Transverse colon (tissue), 4 donors: Measurements from ENCODE around the gene CHRM5. TPM values are rescaled to one million over a fixed set of nuclear protein-coding genes. Genes with fewer than 3 reads are reported as not detected.

Source experiments
- DNase-seq: peaks from one replicate; pipeline ENCODE4 v3.0.0-alpha.2; 2019
- H3K27ac ChIP-seq, 4 donors: fragments of 200-600 bp; sonication (generic); 2 replicates each; pipeline ENCODE4 v1.5.1; 2016 to 2018; ENCODE audit warnings: inconsistent platforms in 4 of 4
- H3K27me3 ChIP-seq: fragments of 200-600 bp; sonication (generic); 2 replicates; pipeline ENCODE4 v1.5.1; 2017; ENCODE audit warnings: inconsistent platforms
- H3K36me3 ChIP-seq, 4 donors: fragments of 200-600 bp; sonication (generic); 2 replicates each; pipeline ENCODE4 v1.5.1; 2017 to 2019; ENCODE audit warnings: inconsistent platforms in 4 of 4
- H3K4me1 ChIP-seq, 4 donors: fragments of 200-600 bp; sonication (generic); 2 replicates each; pipeline ENCODE4 v1.5.1; 2017 to 2020; ENCODE audit warnings: inconsistent platforms in 4 of 4
- H3K4me3 ChIP-seq, 4 donors: fragments of 200-600 bp; sonication (generic); 1 replicate in 1 of 4; 2 replicates in 3 of 4; pipeline versions ENCODE4 v1.5.1 to v1.6.1; 2017 to 2019; ENCODE audit warnings: inconsistent platforms in 4 of 4
- H3K9me3 ChIP-seq, 2 donors: fragments of 200-600 bp; sonication (generic); 2 replicates each; pipeline ENCODE4 v1.5.1; 2017 to 2019; ENCODE audit warnings: inconsistent platforms in 2 of 2
- EP300 ChIP-seq: sonication (generic); formaldehyde crosslinking; IDR thresholded peaks from one replicate; pipeline ENCODE4 v1.6.1; 2017; ENCODE audit warnings: antibody characterized with exemption, low read depth
- POLR2A ChIP-seq: fragments of 450-650 bp; IDR thresholded peaks from one replicate; pipeline ENCODE4 v1.6.1; 2016; ENCODE audit warnings: antibody characterized with exemption, mild to moderate bottlenecking, moderate library complexity
- POLR2AphosphoS5 ChIP-seq, 3 donors: sonication (generic); formaldehyde crosslinking; IDR thresholded peaks; one replicate each; pipeline ENCODE4 v1.6.1; 2016; ENCODE audit warnings: antibody characterized with exemption in 3 of 3
- WGBS, 2 donors: methylation state at CpG; one replicate each; pipeline ENCODE4 v1.1.5; 2018; ENCODE audit warnings: low coverage in 1 of 2; 5-methylcytosine and 5-hydroxymethylcytosine counted together
- in situ Hi-C, 4 donors: fragments of 200-750 bp; cut with MboI; loops; one replicate each; pipeline versions ENCODE4 v1.15.0 to v1.15.1; 2017; ENCODE audit warnings: low sequenced_read_pairs in 3 of 4, low pct_ligation_motif_present in 1 of 4, low pct_unique_long_range_greater_than_20kb in 1 of 4
- intact Hi-C: fragments of 100-400 bp; cut with DNase I; formaldehyde crosslinking; loops from one replicate; pipeline ENCODE4 v1.15.1; 2023; ENCODE audit warnings: low total_unique reads
- total RNA-seq, 4 donors: library from RNA; depleted of rRNA; stranded (reverse); fragments of >200 nt; gene quantifications; one replicate each; pipeline ENCODE4 v1.1.0, GENCODE V29; 2016
- TF ChIP-seq, protein P1 (sequence below), 5 experiments: fragments of 200-600 bp in 3 of 5; fragments of 450-650 bp in 2 of 5; sonication (generic) in 3 of 5; IDR thresholded peaks; 1 replicate in 2 of 5; 2 replicates in 3 of 5; pipeline ENCODE4 v1.5.1; 2016 to 2017; ENCODE audit warnings: antibody characterized with exemption in 5 of 5, inconsistent platforms in 3 of 5, mild to moderate bottlenecking in 2 of 5, moderate library complexity in 1 of 5

Gene CHRM5
- total RNA-seq, 4 donors from 2014 or later, result not detected

DNA sequence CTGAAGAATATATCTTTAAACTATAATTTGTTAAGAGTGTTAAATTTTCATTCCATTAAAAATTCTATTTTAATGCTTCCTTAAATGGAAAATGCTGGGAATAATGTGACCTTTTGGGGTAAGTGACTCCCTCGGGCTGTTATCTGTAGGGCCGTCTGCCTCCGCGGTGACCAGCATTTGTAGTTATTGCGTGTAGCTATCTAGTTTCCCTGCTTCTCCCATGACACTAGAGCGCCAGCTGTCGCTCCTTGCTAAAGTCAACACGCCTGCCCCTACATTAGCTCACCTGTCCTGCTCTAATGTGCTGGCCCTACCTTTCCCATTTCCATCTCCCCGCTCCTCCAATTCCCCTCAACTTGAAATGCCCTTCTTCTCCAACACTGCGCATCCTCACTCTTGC, 12.4 kb upstream of the CHRM5 start:
- 77 to 84% methylated on average over 10 of the region's 10 CpGs for WGBS, 2 donors
- no peak for DNase-seq

DNA sequence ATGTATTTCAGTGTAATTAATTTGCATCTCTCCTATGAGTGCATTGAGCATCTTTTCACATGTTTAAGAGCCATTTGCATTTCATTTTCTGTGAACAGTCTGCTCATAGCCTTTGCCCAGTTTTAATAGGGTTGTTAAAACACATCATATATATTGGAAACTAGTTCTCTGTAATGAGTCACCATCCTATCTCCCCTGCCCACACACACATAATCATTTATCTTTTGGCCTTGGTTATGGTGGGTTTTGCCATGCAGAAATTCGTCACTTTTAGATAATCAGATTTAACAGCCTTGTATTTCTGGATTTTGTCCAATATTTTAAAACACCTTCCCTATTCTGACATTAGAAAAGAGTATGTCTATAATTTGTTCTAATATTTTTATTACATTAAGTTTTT, 11.9 kb upstream of the CHRM5 start:
- 48 to 50% methylated on average over 1 of the region's 1 CpG for WGBS, 2 donors
- no peaks in the 10 kb centered on the region for H3K4me1 ChIP-seq
- in situ Hi-C loops (loop anchor here in 2 of 4 donors (25.0 kb wide), 1 partner anchor 219 kb away; no protein-coding TSS in a partner anchor), intact Hi-C loops (no loop called here)
- no peak overlapping the region for H3K27ac ChIP-seq
- no peaks in the 10 kb centered on the region for H3K36me3 ChIP-seq
- TF ChIP-seq EP300, result no peak
- DNase-seq, result no peak
- H3K9me3 ChIP-seq, result no peaks in the 10 kb centered on the region
- no peak overlapping the region for H3K4me3 ChIP-seq
- H3K27me3 ChIP-seq, result no peaks in the 10 kb centered on the region

More for the DNA sequence above, 12.4 kb upstream of the CHRM5 start:
- Histone ChIP-seq H3K4me3 (no peak overlapping the region), H3K27ac (no peak overlapping the region), H3K9me3 (no peaks in the 10 kb centered on the region), H3K4me1 (no peaks in the 10 kb centered on the region), H3K27me3 (no peaks in the 10 kb centered on the region), H3K36me3 (no peaks in the 10 kb centered on the region)
- in situ Hi-C loops (loop anchor here in 2 of 4 donors (25.0 kb wide), 1 partner anchor 219 kb away; no protein-coding TSS in a partner anchor), intact Hi-C loops (no loop called here)
- TF ChIP-seq POLR2AphosphoS5 (IDR thresholded peaks at IDR 0.05) (no peak), POLR2A (no peak), EP300 (no peak)
- TF ChIP-seq, protein P1, sequence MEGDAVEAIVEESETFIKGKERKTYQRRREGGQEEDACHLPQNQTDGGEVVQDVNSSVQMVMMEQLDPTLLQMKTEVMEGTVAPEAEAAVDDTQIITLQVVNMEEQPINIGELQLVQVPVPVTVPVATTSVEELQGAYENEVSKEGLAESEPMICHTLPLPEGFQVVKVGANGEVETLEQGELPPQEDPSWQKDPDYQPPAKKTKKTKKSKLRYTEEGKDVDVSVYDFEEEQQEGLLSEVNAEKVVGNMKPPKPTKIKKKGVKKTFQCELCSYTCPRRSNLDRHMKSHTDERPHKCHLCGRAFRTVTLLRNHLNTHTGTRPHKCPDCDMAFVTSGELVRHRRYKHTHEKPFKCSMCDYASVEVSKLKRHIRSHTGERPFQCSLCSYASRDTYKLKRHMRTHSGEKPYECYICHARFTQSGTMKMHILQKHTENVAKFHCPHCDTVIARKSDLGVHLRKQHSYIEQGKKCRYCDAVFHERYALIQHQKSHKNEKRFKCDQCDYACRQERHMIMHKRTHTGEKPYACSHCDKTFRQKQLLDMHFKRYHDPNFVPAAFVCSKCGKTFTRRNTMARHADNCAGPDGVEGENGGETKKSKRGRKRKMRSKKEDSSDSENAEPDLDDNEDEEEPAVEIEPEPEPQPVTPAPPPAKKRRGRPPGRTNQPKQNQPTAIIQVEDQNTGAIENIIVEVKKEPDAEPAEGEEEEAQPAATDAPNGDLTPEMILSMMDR (IDR thresholded peaks at IDR 0.05), result no peak

DNA sequence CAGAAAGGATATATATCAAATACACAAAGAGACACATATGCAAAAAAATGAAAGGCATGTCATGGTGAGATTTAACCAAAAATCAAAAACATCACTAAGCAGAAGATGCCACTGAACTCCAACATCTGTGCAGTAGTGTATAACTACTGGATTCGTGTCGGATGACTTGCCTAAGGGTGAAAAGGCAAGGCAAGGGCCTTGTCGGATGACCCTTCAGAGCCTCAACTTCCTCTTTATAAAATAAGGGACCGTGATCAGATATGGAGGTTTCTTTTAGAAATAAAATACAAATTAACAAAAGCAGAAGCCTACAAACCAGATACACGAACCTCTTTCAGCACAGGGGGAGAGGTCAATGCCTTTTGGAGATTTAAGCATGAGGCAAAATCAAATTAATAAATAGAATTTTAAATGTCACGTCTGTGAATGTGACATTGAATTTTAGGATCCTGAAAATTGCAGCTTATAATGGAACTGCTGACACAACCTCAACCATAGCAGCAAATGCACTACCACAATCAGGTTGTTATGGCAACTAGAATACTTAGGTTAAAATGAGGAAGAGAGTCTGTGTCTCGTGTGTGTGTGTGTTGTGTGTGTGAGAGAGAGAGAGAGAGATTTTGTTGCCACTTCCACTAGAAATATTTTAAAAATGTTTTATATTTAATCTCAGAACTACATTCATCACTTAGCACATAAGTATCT, 8.3 kb upstream of the CHRM5 start:
- no peak overlapping the region for H3K4me3 ChIP-seq
- H3K27me3 ChIP-seq, result no peaks in the 10 kb centered on the region
- H3K9me3 ChIP-seq, result no peaks in the 10 kb centered on the region
- no peak overlapping the region for H3K27ac ChIP-seq
- 71 to 82% methylated on average over 4 to 7 of the region's 7 CpGs for WGBS, 2 donors
- in situ Hi-C loops, result loop anchor here in 2 of 4 donors (25.0 kb wide), 1 partner anchor 223 kb away; no protein-coding TSS in a partner anchor
- no peak for TF ChIP-seq EP300
- no peak for TF ChIP-seq POLR2A
- TF ChIP-seq, protein P1 (IDR thresholded peaks at IDR 0.05), result no peak
- no peak for TF ChIP-seq POLR2AphosphoS5 (IDR thresholded peaks at IDR 0.05)
- intact Hi-C loops, result no loop called here
- no peaks in the 10 kb centered on the region for H3K36me3 ChIP-seq
- DNase-seq, result no peak
- H3K4me1 ChIP-seq, result no peaks in the 10 kb centered on the region

DNA sequence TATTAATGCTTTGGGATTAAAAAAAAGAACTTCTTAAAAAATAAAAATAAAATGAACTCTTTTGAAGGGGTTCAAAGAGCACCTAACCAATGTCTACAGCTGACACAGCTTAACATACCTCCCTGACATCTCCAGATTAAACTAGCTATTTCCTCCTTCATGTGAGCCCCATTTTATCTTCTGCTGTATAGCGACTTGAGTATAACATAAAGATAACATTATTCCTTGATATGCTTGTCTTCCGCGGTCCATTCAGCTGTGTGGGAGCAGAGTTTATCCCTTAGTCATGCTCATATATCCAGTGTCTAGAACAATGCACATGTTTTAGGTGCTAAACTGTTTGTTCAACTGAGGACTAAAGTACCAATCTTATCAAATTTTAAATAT, 7.8 kb upstream of the CHRM5 start:
- no peak overlapping the region for H3K27ac ChIP-seq
- no peaks in the 10 kb centered on the region for H3K36me3 ChIP-seq
- H3K9me3 ChIP-seq, result no peaks in the 10 kb centered on the region
- intact Hi-C loops (no loop called here), in situ Hi-C loops (loop anchor here in 2 of 4 donors (25.0 kb wide), 1 partner anchor 223 kb away; no protein-coding TSS in a partner anchor)
- no peaks in the 10 kb centered on the region for H3K27me3 ChIP-seq
- H3K4me1 ChIP-seq, result no peaks in the 10 kb centered on the region
- 87 to 97% methylated on average over 3 of the region's 3 CpGs for WGBS, 2 donors
- DNase-seq, result no peak
- H3K4me3 ChIP-seq, result no peak overlapping the region
- TF ChIP-seq EP300 (no peak), POLR2AphosphoS5 (IDR thresholded peaks at IDR 0.05) (no peak), POLR2A (no peak)
- TF ChIP-seq, protein P1 (IDR thresholded peaks at IDR 0.05), result no peak
